ENCODE measurements around the gene ODC1.

Gene ODC1

DNA sequence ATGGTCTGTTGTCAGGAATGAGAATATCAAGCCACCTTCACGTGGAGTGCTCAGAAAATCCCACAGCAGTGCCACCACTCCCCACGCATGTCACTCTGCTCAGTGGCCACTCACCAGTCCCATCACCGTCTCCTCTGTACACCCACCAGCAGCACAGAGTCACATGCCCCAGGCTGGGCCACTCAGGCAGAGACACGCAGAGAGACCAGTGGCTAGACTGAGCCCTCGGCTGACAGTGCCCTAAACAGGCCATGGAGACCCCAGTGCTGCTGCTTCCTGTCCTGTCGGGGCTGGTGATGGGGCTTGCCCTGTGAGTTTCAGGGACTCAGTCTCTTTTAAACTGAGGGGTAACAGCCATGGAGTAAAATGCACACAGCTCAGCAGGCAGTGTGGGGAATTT, 25.9 kb downstream of the ODC1 start:
- TF ChIP-seq, protein P1, sequence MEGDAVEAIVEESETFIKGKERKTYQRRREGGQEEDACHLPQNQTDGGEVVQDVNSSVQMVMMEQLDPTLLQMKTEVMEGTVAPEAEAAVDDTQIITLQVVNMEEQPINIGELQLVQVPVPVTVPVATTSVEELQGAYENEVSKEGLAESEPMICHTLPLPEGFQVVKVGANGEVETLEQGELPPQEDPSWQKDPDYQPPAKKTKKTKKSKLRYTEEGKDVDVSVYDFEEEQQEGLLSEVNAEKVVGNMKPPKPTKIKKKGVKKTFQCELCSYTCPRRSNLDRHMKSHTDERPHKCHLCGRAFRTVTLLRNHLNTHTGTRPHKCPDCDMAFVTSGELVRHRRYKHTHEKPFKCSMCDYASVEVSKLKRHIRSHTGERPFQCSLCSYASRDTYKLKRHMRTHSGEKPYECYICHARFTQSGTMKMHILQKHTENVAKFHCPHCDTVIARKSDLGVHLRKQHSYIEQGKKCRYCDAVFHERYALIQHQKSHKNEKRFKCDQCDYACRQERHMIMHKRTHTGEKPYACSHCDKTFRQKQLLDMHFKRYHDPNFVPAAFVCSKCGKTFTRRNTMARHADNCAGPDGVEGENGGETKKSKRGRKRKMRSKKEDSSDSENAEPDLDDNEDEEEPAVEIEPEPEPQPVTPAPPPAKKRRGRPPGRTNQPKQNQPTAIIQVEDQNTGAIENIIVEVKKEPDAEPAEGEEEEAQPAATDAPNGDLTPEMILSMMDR (IDR thresholded peaks at IDR 0.05), result no peak
- no peak for TF ChIP-seq ZFX (IDR thresholded peaks at IDR 0.05; ENCODE audit: borderline replicate concordance)
- no peak overlapping the region for H3K27ac ChIP-seq

DNA sequence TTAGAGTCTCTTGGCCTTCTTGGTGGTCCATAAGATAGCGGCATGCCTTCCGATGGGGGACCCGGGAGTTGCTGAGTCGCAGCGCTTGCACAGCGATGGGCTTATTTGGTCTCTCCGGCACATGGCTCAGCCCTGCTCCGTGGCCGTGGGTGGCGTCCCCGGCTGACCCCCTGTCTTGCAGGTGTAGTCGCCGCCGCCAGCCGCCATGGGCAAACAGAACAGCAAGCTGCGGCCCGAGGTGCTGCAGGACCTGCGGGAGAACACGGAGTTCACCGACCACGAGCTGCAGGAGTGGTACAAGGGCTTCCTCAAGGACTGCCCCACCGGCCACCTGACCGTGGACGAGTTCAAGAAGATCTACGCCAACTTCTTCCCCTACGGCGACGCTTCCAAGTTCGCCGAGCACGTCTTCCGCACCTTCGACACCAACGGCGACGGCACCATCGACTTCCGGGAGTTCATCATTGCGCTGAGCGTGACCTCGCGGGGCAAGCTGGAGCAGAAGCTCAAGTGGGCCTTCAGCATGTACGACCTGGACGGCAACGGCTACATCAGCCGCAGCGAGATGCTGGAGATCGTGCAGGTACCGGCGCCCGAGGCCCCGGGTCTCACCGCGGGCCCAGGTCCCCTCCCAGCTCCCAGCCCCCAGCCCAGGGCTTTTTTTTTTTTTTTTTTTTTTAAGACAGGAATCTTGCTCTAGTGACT, 28.4 kb downstream of the ODC1 start:
- no peak overlapping the region for H3K27ac ChIP-seq
- no peak for TF ChIP-seq ZFX (IDR thresholded peaks at IDR 0.05; ENCODE audit: borderline replicate concordance)
- TF ChIP-seq, protein P1 (IDR thresholded peaks at IDR 0.05), result no peak

DNA sequence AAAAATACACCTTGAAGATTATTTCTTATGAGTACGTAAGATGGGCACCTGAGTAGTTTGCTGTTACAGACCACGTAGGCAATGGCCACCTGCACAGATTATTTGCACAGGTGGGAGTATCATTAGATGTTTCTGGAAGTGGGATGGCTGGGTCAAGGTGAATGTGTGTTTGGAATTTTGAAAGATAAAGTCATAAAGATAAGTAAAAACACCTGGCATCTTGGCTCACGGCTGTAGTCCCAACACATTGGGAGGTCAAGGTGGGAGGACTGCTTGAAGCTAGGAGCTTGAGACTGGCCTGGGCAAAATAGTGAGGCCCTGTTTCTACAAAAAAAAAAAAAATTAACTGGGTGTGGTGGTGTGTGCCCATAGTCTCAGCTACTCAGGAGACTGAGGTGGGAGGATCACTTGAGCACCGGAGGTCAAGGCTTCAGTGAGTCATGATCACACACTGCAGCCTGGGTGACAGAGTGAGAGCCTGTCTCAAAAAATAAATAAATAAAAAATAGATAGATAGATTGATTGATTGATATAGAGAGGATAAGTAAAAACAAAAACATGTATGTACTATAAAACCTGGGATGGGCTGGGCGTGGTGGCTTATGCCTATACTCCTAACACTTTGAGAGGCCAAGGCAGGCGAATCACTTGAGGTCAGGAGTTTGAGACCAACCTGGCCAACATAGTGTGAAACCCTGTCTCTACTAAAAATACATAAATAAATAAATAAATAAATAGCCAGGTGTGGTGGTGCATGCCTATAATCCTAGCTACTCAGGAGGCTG, 30.4 kb downstream of the ODC1 start:
- TF ChIP-seq, protein P1 (IDR thresholded peaks at IDR 0.05), result no peak
- no peak for TF ChIP-seq ZFX (IDR thresholded peaks at IDR 0.05; ENCODE audit: borderline replicate concordance)
- H3K27ac ChIP-seq, result no peak overlapping the region

DNA sequence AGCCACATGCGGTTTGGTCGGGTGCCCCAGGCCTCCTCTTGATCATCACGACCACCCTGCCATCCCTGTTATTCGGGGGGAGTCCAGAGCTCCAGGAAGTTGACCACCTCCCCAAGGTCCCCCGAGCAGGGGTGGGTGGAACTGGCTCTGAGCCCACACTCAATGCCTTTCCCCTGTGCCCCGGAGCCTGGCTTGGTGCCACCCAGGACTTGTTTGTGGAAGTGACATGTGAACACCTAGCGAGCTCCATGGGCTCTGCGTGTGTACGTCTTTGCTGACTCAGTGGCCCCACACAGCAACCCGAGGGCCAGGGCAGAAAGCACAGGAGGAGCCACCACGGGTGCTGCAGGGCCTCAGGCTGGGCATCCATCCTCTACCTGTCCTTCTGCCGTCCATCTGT, 32.5 kb downstream of the ODC1 start:
- no peak overlapping the region for H3K27ac ChIP-seq
- TF ChIP-seq, protein P1 (IDR thresholded peaks at IDR 0.05), result no peak
- TF ChIP-seq ZFX (IDR thresholded peaks at IDR 0.05; ENCODE audit: borderline replicate concordance), result no peak

DNA sequence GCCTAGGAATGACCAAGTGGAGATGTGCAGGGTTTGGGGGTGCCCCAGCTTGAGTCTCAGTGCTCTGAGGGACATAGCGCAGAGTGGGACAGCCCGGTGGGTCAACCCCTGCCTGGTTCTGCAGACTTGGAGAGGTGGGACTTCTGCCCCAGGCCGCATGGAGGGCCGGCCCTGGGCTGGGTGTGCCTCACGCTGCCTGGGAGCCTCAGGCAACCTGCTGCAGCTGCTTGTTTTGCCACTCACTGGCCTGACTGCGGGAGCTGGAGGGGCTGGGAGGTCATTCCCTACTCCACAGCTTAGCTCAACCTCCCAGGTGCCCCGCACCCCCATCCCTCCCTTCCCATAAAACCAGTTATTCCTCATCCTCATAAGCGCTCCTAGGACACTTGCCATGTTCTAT, 33.1 kb downstream of the ODC1 start:
- no peak overlapping the region for H3K27ac ChIP-seq
- no peak for TF ChIP-seq ZFX (IDR thresholded peaks at IDR 0.05; ENCODE audit: borderline replicate concordance)
- TF ChIP-seq, protein P1 (IDR thresholded peaks at IDR 0.05), result no peak

DNA sequence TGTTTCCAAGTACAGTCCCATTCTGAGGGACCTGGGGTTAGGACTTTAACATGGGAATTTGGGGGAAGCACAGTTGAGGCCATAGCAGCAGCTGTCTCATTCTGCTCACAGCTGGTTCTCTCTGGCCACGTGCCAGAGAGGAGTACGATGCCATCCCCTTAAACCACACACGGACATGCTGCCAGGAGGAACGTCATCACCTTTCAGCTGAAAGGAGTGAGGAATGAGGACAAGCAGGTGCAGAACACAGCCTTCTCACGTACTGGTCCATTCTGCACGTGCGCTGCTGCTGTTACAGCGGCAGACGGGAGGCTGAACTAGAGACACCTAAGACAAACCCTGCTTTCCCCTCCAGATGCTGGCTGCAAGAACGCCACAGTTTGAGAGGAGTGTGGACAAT, 33.5 kb downstream of the ODC1 start:
- H3K27ac ChIP-seq, result no peak overlapping the region
- TF ChIP-seq, protein P1 (IDR thresholded peaks at IDR 0.05), result no peak
- TF ChIP-seq ZFX (IDR thresholded peaks at IDR 0.05; ENCODE audit: borderline replicate concordance), result no peak

DNA sequence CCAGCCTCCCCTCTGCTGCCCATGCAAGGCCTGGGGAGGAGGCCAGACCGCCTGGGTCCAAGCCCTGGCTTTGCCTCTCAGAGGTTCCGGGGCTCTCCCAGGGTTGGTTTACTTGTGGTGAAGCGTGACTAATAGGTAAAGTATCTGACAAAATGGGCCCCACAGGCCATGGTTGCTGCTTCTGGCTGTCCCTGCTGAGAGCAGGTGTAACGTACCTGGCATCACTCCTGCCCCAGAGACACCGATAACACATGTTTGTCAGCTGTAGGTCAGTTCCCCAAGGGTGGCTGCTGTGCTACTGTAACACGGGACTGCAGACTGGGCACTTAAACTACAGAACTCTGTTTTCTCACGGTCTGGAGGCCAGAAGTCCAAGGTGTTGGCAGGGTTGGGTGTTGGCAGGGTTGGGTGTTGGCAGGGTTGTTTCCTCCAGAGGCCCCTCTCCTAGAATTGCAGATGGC, 34.1 kb downstream of the ODC1 start:
- TF ChIP-seq, protein P1 (IDR thresholded peaks at IDR 0.05), result no peak
- no peak for TF ChIP-seq ZFX (IDR thresholded peaks at IDR 0.05; ENCODE audit: borderline replicate concordance)
- no peak overlapping the region for H3K27ac ChIP-seq
